HepG2 (cell line): Measurements from ENCODE around the gene WNK4. TPM values are rescaled to one million over a fixed set of nuclear protein-coding genes. Genes with fewer than 3 reads are reported as not detected.

Source experiments
- ATF2 ChIP-seq: sonication (generic); formaldehyde crosslinking; IDR thresholded peaks from 2 replicates; pipeline ENCODE4 v1.4.0; 2020; ENCODE audit warnings: missing genetic modification reagents
- BHLHE40 ChIP-seq: IDR thresholded peaks from 2 replicates; pipeline ENCODE4 v1.6.1; 2011; ENCODE audit warnings: low read length, improper control_type of control experiment
- BRCA1 ChIP-seq: sonication (generic); formaldehyde crosslinking; IDR thresholded peaks from 2 replicates; pipeline ENCODE4 v1.4.0; 2020; ENCODE audit warnings: missing genetic modification reagents
- DMAP1 ChIP-seq: IDR thresholded peaks from 2 replicates; pipeline ENCODE4 v1.6.1; 2016
- ERF ChIP-seq: IDR thresholded peaks from 2 replicates; pipeline ENCODE4 v1.6.1; 2018; ENCODE audit warnings: missing biosample characterization, missing genetic modification reagents
- LCORL ChIP-seq, 2 experiments: fragments of 450-650 bp in 1 of 2; sonication (generic) in 1 of 2; formaldehyde crosslinking in 1 of 2; IDR thresholded peaks; 2 replicates each; pipeline versions ENCODE4 v1.5.0 to v1.6.1; 2017 to 2020; ENCODE audit warnings: antibody characterized with exemption in 1 of 2, missing genetic modification reagents in 1 of 2
- NFRKB ChIP-seq: fragments of 450-650 bp; IDR thresholded peaks from 2 replicates; pipeline ENCODE4 v1.6.1; 2017
- NKX3-1 ChIP-seq: sonication (generic); formaldehyde crosslinking; IDR thresholded peaks from 2 replicates; pipeline ENCODE4 v1.5.0; 2020; ENCODE audit warnings: missing genetic modification reagents
- STAT5B ChIP-seq: sonication (generic); formaldehyde crosslinking; IDR thresholded peaks from 2 replicates; pipeline ENCODE4 v1.4.0; 2020; ENCODE audit warnings: missing genetic modification reagents
- TBP ChIP-seq: sonication (generic); formaldehyde crosslinking; IDR thresholded peaks from 2 replicates; pipeline ENCODE4 v1.5.0; 2020; ENCODE audit warnings: missing genetic modification reagents
- TMF1 ChIP-seq: sonication (generic); formaldehyde crosslinking; IDR thresholded peaks from 2 replicates; pipeline ENCODE4 v1.8.1; 2022; ENCODE audit warnings: low read depth, missing genetic modification reagents
- TSC22D2 ChIP-seq: sonication (generic); formaldehyde crosslinking; IDR thresholded peaks from 2 replicates; pipeline ENCODE4 v1.5.1; 2020; ENCODE audit warnings: missing genetic modification reagents, mild to moderate bottlenecking, borderline replicate concordance
- ZNF276 ChIP-seq: sonication (generic); formaldehyde crosslinking; IDR thresholded peaks from 2 replicates; pipeline ENCODE4 v1.4.0; 2020; ENCODE audit warnings: mild to moderate bottlenecking, low read depth, missing genetic modification reagents
- ZNF280B ChIP-seq: sonication (generic); formaldehyde crosslinking; IDR thresholded peaks from 2 replicates; pipeline ENCODE4 v1.5.0; 2020; ENCODE audit warnings: missing genetic modification reagents, mild to moderate bottlenecking, borderline replicate concordance
- ZNF282 ChIP-seq: fragments of 450-650 bp; IDR thresholded peaks from 2 replicates; pipeline ENCODE4 v1.6.1; 2018; ENCODE audit not compliant: partially characterized antibody
- ZNF513 ChIP-seq: sonication (generic); formaldehyde crosslinking; conservative IDR thresholded peaks from 2 replicates; pipeline ENCODE4 v1.5.0; 2020; ENCODE audit warnings: missing genetic modification reagents
- ZNF574 ChIP-seq: sonication (generic); formaldehyde crosslinking; IDR thresholded peaks from 2 replicates; pipeline ENCODE4 v1.4.0; 2020; ENCODE audit warnings: missing genetic modification reagents
- ZNF770 ChIP-seq: sonication (generic); formaldehyde crosslinking; IDR thresholded peaks from 2 replicates; pipeline ENCODE4 v1.5.0; 2020; ENCODE audit warnings: mild to moderate bottlenecking, missing genetic modification reagents
- ZSCAN30 ChIP-seq: sonication (generic); formaldehyde crosslinking; IDR thresholded peaks from 2 replicates; pipeline ENCODE4 v1.5.0; 2020; ENCODE audit warnings: mild to moderate bottlenecking, missing genetic modification reagents
- polyA plus RNA-seq, 8 experiments: library from polyadenylated mRNA; depleted of rRNA in 3 of 8; stranded (reverse) in 7 of 8; unstranded in 1 of 8; fragments of >200 nt; fragmentation: Illumina TruSeq in 4 of 8; extraction: Trizol in 4 of 8; gene quantifications; 2 replicates each; pipeline versions ENCODE4 v1.2.1 to v1.2.3, GENCODE V29; 2011 to 2016; ENCODE audit warnings: low read depth in 4 of 8, missing spikeins in 1 of 8, mixed read lengths in 1 of 8; ENCODE audit not compliant: insufficient read depth in 1 of 8
- total RNA-seq, 5 experiments: library from RNA; depleted of rRNA; stranded (reverse); fragments of >200 nt; fragmentation: Illumina TruSeq; extraction: Trizol; gene quantifications; 2 replicates each; pipeline ENCODE4 v1.2.3, GENCODE V29; 2016; ENCODE audit warnings: low read depth in 1 of 5

Gene WNK4
- total and polyA plus RNA-seq, 2 of the 13 experiments (the other 11 are each of a cell fraction or from before 2014, with no cell fraction given): 2.7 to 13.7 TPM

GRCh38 chr17:42744283-42744805 lies 36.1 kb upstream of the WNK4 start (continued):
- TF ChIP-seq ZNF574 (no peak; the same call in none of the 2 replicates), TBP (CRISPR knock-in tag) (no peak), ZNF276 (CRISPR knock-in tag) (peak; percentile 18; the same call in 1 of the 2 replicates), TSC22D2 (CRISPR knock-in tag) (no peak), ZNF770 (CRISPR knock-in tag) (no peak), STAT5B (CRISPR knock-in tag) (no peak), BHLHE40 (peak; percentile 98), BRCA1 (CRISPR knock-in tag) (no peak), LCORL (IDR thresholded peaks at IDR 0.05) (no peak), LCORL (CRISPR knock-in tag; IDR thresholded peaks at IDR 0.05) (peak; percentile 78), ATF2 (0 out of 2 replicates have a peak, but pooled peaks have one; percentile 34), ZSCAN30 (no peak), NFRKB (no peak), ZNF513 (CRISPR knock-in tag) (0 out of 2 replicates have a peak, but pooled peaks have one; percentile 16), DMAP1 (CRISPR knock-in tag) (peak; percentile 69), ZNF280B (0 out of 2 replicates have a peak, but pooled peaks have one; percentile 4), ZNF282 (no peak), ERF (no peak; the same call in 1 of the 2 replicates), TMF1 (CRISPR knock-in tag) (no peak; the same call in 1 of the 2 replicates), NKX3-1 (CRISPR knock-in tag) (peak; percentile 55; the same call in 1 of the 2 replicates)
